Activated naive CD4-positive, alpha-beta T cell treated with anti-CD3 and anti-CD28 coated beads, Interleukin-2, amount 50 U/mL, for 16 hours (primary cell): Measurements from ENCODE around the gene LRRC14B.
"Not testable (repeated sequence)": the region's sequence is repeated elsewhere in the genome, so short reads cannot be mapped to it uniquely, and the experiment has no call there.

Source experiments
- DNase-seq: peaks from one replicate; pipeline ENCODE4 v3.0.0-alpha.2; 2020

LRRC14B gene

DNA sequence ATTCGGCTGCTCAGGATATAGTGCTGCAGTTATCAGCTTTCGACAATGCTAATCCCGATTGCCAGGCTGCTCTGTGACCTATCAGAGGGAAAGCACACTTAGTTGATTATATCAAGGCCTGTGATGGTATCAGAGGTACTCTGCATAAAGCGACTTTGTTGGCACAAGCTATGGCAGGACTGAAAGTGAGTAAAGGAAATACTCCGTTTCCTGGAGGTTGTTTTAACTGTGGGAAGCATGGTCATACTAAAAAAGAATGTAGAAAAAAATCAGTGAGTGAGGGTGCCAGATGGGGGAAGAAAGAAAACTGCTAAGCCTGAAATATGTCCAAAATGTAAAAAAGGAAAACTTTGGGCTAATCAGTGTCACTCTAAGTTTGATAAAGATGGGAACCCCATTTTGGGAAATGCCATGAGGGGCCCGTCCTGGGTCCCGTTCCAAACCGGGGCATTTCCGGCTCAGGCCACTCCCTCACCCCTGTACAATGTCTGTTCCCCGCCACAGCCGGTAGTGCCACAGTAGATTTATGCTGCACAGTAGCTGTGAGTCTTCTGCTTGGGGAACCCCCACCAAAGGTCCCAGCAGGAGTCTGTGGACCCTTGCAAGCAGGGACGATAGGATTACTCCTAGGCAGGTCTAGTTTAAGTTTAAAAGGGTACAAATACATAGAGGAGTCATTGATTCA lies 52.5 kb downstream of the LRRC14B start:
- DNase-seq, result not testable (repeated sequence)

DNA sequence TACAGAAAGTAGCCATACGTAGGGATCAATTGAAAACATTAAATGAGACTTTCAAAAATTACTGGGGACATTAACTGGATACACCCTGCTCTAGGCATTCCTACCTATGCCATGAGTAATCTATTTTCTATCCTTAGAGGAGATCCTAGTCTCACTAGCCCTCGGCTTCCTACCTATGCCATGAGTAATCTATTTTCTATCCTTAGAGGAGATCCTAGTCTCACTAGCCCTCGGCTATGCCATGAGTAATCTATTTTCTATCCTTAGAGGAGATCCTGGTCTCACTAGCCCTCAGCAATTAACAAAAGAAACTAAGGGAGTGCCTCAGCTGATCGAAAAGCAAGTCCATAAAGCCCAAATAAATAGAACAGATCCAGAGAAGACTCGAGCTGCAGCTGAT lies 54.4 kb downstream of the LRRC14B start:
- not testable (repeated sequence) for DNase-seq
